ENCODE data around the gene POMGNT1.
"Not testable (repeated sequence)": the region's sequence is repeated elsewhere in the genome, so short reads cannot be mapped to it uniquely, and the experiment has no call there.

POMGNT1 gene

DNA sequence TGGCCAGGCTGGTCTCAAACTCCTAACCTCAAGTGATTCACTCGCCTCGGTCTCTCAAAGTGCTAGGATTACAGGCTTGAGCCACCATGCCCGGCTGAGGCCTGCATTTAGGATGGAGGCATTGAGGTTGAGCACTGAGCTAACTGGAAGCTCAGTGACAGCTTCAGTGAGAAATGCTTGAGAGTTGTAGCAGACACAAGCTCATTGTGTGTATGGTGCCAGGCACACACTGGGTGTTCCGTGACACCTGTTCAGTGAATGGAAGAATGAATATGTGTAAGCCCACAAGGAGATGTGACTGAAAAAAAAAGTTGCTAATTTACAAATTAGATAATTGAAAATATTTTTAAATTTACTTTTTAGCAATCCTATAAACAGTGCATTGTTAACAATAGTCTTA, 26.7 kb upstream of the POMGNT1 start:
- no peaks in the 10 kb centered on the region for H3K79me2 ChIP-seq (ENCODE audit: insufficient read depth, low read depth)
- no peak overlapping the region for H2AFZ ChIP-seq (ENCODE audit: low read depth)
- H4K20me1 ChIP-seq (ENCODE audit: insufficient read depth): no peaks in the 10 kb centered on the region
- no peak overlapping the region for H3K4me2 ChIP-seq
- H3K4me3 ChIP-seq (IDR thresholded peaks at IDR 0.05; ENCODE audit: insufficient read depth, low read depth, low read length): no peak overlapping the region
- H3K27me3 ChIP-seq (ENCODE audit: insufficient read depth, low read depth): no peaks in the 10 kb centered on the region
- peaks cover 6% of the 10 kb centered on the region for H3K4me1 ChIP-seq (ENCODE audit: low read depth, poor library complexity, severe bottlenecking)
- H3K9ac ChIP-seq: no peak overlapping the region
- no peak overlapping the region for H3K27ac ChIP-seq
- H3K36me3 ChIP-seq (ENCODE audit: insufficient read depth): no peaks in the 10 kb centered on the region
- TF ChIP-seq, protein P1, sequence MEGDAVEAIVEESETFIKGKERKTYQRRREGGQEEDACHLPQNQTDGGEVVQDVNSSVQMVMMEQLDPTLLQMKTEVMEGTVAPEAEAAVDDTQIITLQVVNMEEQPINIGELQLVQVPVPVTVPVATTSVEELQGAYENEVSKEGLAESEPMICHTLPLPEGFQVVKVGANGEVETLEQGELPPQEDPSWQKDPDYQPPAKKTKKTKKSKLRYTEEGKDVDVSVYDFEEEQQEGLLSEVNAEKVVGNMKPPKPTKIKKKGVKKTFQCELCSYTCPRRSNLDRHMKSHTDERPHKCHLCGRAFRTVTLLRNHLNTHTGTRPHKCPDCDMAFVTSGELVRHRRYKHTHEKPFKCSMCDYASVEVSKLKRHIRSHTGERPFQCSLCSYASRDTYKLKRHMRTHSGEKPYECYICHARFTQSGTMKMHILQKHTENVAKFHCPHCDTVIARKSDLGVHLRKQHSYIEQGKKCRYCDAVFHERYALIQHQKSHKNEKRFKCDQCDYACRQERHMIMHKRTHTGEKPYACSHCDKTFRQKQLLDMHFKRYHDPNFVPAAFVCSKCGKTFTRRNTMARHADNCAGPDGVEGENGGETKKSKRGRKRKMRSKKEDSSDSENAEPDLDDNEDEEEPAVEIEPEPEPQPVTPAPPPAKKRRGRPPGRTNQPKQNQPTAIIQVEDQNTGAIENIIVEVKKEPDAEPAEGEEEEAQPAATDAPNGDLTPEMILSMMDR (conservative IDR thresholded peaks at IDR 0.05; ENCODE audit: low read depth, low read length): no peak

GRCh38 chr1:46223472-46223943, 25.3 kb upstream of the POMGNT1 start:
- Histone ChIP-seq H3K4me1 (ENCODE audit: low read depth, poor library complexity, severe bottlenecking) (peaks cover 6% of the 10 kb centered on the region), H3K79me2 (ENCODE audit: insufficient read depth, low read depth) (no peaks in the 10 kb centered on the region), H2AFZ (ENCODE audit: low read depth) (peak overlapping the region; percentile 62), H3K4me2 (0 out of 2 replicates have a peak overlapping the region, but pooled peaks have one; percentile 16), H4K20me1 (ENCODE audit: insufficient read depth) (no peaks in the 10 kb centered on the region), H3K4me3 (IDR thresholded peaks at IDR 0.05; ENCODE audit: insufficient read depth, low read depth, low read length) (no peak overlapping the region), H3K27ac (no peak overlapping the region), H3K9ac (no peak overlapping the region; the same call in 1 of the 2 replicates), H3K36me3 (ENCODE audit: insufficient read depth) (no peaks in the 10 kb centered on the region), H3K27me3 (ENCODE audit: insufficient read depth, low read depth) (no peaks in the 10 kb centered on the region)
- TF ChIP-seq, protein P1 (conservative IDR thresholded peaks at IDR 0.05; ENCODE audit: low read depth, low read length): peak; percentile 96

DNA sequence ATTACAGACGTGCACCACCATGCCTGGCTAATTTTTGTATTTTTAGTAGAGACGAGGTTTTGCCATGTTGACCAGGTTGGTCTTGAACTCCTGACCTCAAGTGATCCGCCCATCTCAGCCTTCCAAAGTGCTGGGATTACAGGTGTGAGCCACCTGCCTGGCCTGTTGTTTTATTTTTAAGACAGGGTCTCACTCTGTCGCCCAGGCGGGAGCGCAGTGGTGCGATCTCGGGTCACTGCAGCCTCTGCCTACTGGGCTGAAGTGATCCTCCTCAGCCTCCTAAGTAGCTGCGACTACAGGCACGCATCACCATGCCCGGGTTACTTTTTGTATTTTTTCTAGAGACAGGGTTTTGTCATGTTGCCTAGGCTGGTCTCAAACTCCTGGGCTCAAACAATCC, 24.8 kb upstream of the POMGNT1 start:
- peak overlapping the region; percentile 62 for H2AFZ ChIP-seq (ENCODE audit: low read depth)
- not testable (repeated sequence) for H3K4me1 ChIP-seq (ENCODE audit: low read depth, poor library complexity, severe bottlenecking); H4K20me1 ChIP-seq (ENCODE audit: insufficient read depth); H3K27ac ChIP-seq; H3K4me3 ChIP-seq (IDR thresholded peaks at IDR 0.05; ENCODE audit: insufficient read depth, low read depth, low read length); H3K4me2 ChIP-seq; H3K27me3 ChIP-seq (ENCODE audit: insufficient read depth, low read depth); H3K9ac ChIP-seq; H3K79me2 ChIP-seq (ENCODE audit: insufficient read depth, low read depth); H3K36me3 ChIP-seq (ENCODE audit: insufficient read depth)

- H3K36me3 ChIP-seq (ENCODE audit: insufficient read depth): no peaks in the 10 kb centered on the region
- H3K4me2 ChIP-seq: no peak overlapping the region
- H3K79me2 ChIP-seq (ENCODE audit: insufficient read depth, low read depth): no peaks in the 10 kb centered on the region
- H4K20me1 ChIP-seq (ENCODE audit: insufficient read depth): no peaks in the 10 kb centered on the region
- no peaks in the 10 kb centered on the region for H3K27me3 ChIP-seq (ENCODE audit: insufficient read depth, low read depth)
- no peak overlapping the region for H3K4me3 ChIP-seq (IDR thresholded peaks at IDR 0.05; ENCODE audit: insufficient read depth, low read depth, low read length)
- H3K4me1 ChIP-seq (ENCODE audit: low read depth, poor library complexity, severe bottlenecking): peaks cover 6% of the 10 kb centered on the region
- TF ChIP-seq, protein P1 (conservative IDR thresholded peaks at IDR 0.05; ENCODE audit: low read depth, low read length): no peak
- no peak overlapping the region for H3K9ac ChIP-seq
- no peak overlapping the region for H3K27ac ChIP-seq
- H2AFZ ChIP-seq (ENCODE audit: low read depth): no peak overlapping the region
Measured at GRCh38 chr1:46221749-46222148, 23.5 kb upstream of the POMGNT1 start.

DNA sequence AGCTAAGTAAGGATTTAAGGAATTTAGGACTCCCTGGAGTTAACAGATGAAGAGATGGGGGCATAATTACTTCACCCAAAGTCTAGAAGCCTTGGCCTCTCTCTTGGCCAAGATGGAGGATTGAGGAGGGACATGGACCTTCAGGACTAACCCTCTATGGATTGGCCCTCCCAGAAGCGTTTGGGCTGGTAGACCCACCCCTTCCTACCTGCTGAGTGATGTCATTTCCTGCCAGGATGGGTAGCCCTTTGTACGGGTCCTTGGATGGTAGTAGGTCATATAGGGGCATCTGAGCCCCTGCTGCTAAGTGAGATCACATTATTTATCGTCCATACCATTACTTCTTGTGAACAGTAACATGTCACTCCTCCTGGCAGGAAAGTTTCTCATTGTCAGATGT, 22.6 kb upstream of the POMGNT1 start:
- Histone ChIP-seq H3K27ac (no peak overlapping the region), H3K36me3 (ENCODE audit: insufficient read depth) (no peaks in the 10 kb centered on the region), H2AFZ (ENCODE audit: low read depth) (no peak overlapping the region), H3K9ac (no peak overlapping the region), H4K20me1 (ENCODE audit: insufficient read depth) (no peaks in the 10 kb centered on the region), H3K79me2 (ENCODE audit: insufficient read depth, low read depth) (no peaks in the 10 kb centered on the region), H3K4me2 (no peak overlapping the region), H3K27me3 (ENCODE audit: insufficient read depth, low read depth) (no peaks in the 10 kb centered on the region), H3K4me1 (ENCODE audit: low read depth, poor library complexity, severe bottlenecking) (peaks cover 6% of the 10 kb centered on the region), H3K4me3 (IDR thresholded peaks at IDR 0.05; ENCODE audit: insufficient read depth, low read depth, low read length) (no peak overlapping the region)
- TF ChIP-seq, protein P1 (conservative IDR thresholded peaks at IDR 0.05; ENCODE audit: low read depth, low read length): no peak

Data from KMS-11 (cell line).